ENCODE measurements around the gene CACNA2D1.
A peak's percentile ranks its signal among the peaks of the same experiment; 100 is the strongest.
"Not testable (repeated sequence)": the region's sequence is repeated elsewhere in the genome, so short reads cannot be mapped to it uniquely, and the experiment has no call there.

CACNA2D1 gene

GRCh38 chr7:82389876-82390275 lies 53.7 kb downstream of the CACNA2D1 start:
- no peak for DNase-seq

- no peak for DNase-seq
Measured at GRCh38 chr7:82388138-82388537, 55.4 kb downstream of the CACNA2D1 start.

GRCh38 chr7:82386571-82386970 lies 57.0 kb downstream of the CACNA2D1 start:
- not testable (repeated sequence) for DNase-seq

GRCh38 chr7:82384779-82385178 lies 58.8 kb downstream of the CACNA2D1 start:
- no peak for DNase-seq

- no peak for DNase-seq
Measured at GRCh38 chr7:82384051-82384464, 59.5 kb downstream of the CACNA2D1 start.

GRCh38 chr7:82382276-82382675 lies 61.3 kb downstream of the CACNA2D1 start:
- peak; percentile 38 for DNase-seq

GRCh38 chr7:82376739-82377138 lies 66.8 kb downstream of the CACNA2D1 start:
- DNase-seq: peak; percentile 63

- peak; percentile 54 for DNase-seq
Measured at GRCh38 chr7:82375713-82376112, 67.9 kb downstream of the CACNA2D1 start.

- peak; percentile 41 for DNase-seq
Measured at GRCh38 chr7:82375129-82375528, 68.4 kb downstream of the CACNA2D1 start.

- peak; percentile 32 for DNase-seq
Measured at GRCh38 chr7:82373926-82374635, 69.5 kb downstream of the CACNA2D1 start.

GRCh38 chr7:82364671-82365070 lies 78.9 kb downstream of the CACNA2D1 start:
- no peak for DNase-seq

- DNase-seq: no peak
Measured at GRCh38 chr7:82364048-82364447, 79.5 kb downstream of the CACNA2D1 start.

GRCh38 chr7:82362129-82362706 lies 81.4 kb downstream of the CACNA2D1 start:
- DNase-seq: no peak

- DNase-seq: no peak
Measured at GRCh38 chr7:82360591-82361368, 82.8 kb downstream of the CACNA2D1 start.

- DNase-seq: no peak
Measured at GRCh38 chr7:82359426-82359825, 84.2 kb downstream of the CACNA2D1 start.

- DNase-seq: no peak
Measured at GRCh38 chr7:82358923-82359322, 84.7 kb downstream of the CACNA2D1 start.

GRCh38 chr7:82358009-82358578 lies 85.5 kb downstream of the CACNA2D1 start:
- DNase-seq: no peak

GRCh38 chr7:82348251-82348650 lies 95.3 kb downstream of the CACNA2D1 start:
- DNase-seq: no peak

GRCh38 chr7:82347808-82348207 lies 95.8 kb downstream of the CACNA2D1 start:
- DNase-seq: no peak

GRCh38 chr7:82345886-82346285 lies 97.7 kb downstream of the CACNA2D1 start:
- no peak for DNase-seq

- no peak for DNase-seq
Measured at GRCh38 chr7:82343716-82344115, 99.9 kb downstream of the CACNA2D1 start.

- DNase-seq: no peak
Measured at GRCh38 chr7:82339958-82340357, 103.6 kb downstream of the CACNA2D1 start.

- peak; percentile 96 for DNase-seq
Measured at GRCh38 chr7:82335927-82336326, 107.7 kb downstream of the CACNA2D1 start.

GRCh38 chr7:82335001-82335400 lies 108.6 kb downstream of the CACNA2D1 start:
- DNase-seq: no peak

All from NCI-H1105 (cell line).